ENCODE measurements around the gene OR1J1.

The OR1J1 gene, protein sequence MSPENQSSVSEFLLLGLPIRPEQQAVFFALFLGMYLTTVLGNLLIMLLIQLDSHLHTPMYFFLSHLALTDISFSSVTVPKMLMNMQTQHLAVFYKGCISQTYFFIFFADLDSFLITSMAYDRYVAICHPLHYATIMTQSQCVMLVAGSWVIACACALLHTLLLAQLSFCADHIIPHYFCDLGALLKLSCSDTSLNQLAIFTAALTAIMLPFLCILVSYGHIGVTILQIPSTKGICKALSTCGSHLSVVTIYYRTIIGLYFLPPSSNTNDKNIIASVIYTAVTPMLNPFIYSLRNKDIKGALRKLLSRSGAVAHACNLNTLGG

DNA sequence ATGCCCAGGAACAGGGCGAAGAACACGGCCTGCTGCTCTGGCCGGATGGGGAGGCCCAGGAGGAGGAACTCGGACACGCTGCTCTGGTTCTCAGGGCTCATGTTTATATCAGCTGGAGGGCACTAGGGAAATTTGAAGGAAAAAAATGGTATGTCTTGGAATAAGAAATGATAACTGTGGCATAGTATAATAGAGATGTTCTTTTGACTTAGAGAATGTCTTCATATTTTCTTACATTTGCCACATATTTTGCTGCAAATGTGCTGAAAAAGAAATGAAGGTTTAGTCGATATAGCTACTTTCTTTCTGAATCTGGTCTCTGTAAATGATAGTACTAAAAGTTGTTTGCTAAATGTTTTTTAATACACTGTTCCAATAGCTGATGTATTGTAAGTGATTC, at the start of gene OR1J1:
OR1J1 (minus strand) TSS at position 101 of the 400 bp plus-strand sequence; CDS start at position 101, 0 bp downstream.
- no peak for DNase-seq (ENCODE audit: low spot score)

GRCh38 chr9:122527193-122527592, 49.5 kb upstream of the OR1J1 start, which contains the start of gene OR1N1:
TSS of gene OR1N1 (minus strand) at chr9:122527293. CDS start at chr9:122527293, 0 bp downstream.
- DNase-seq (ENCODE audit: low spot score): no peak

DNA sequence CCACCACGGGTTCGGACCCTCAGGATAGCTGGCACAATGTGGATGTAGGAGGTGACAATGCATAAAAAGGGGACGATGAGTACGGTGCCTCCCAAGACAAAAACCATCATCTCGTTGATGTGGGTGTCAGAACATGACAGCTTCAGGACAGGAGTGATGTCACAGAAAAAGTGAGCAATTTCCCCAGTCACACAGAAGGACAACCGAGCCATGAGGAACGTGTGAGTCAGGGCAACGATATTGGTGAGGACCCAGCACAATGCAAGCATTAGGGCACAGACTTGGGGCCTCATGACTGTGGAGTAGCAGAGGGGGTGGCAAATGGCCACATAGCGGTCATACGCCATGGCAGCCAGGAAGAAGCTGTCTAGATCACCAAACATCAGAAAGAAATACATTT, 48.9 kb upstream of the OR1J1 start:
- DNase-seq (ENCODE audit: low spot score): no peak

DNA sequence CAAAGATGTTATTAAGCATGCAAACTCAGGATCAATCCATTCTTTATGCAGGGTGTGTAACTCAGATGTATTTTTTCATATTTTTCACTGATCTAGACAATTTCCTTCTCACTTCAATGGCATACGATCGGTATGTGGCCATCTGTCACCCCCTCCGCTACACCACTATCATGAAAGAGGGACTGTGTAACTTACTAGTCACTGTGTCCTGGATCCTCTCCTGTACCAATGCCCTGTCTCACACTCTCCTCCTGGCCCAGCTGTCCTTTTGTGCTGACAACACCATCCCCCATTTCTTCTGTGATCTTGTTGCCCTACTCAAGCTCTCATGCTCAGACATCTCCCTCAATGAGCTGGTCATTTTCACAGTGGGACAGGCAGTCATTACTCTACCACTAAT, 41.6 kb upstream of the OR1J1 start:
- no peak for DNase-seq (ENCODE audit: low spot score)

GRCh38 chr9:122518841-122519240, 41.1 kb upstream of the OR1J1 start, which contains the start of gene OR1J4:
TSS of gene OR1J4 (plus strand) at chr9:122519141. CDS start at chr9:122519141, 0 bp downstream.
- DNase-seq (ENCODE audit: low spot score): no peak

- no peak for DNase-seq (ENCODE audit: low spot score)
These were observed 40.5 kb upstream of the OR1J1 start for GRCh38 chr9:122518226-122518625.

- DNase-seq (ENCODE audit: low spot score): no peak
These were observed 32.8 kb upstream of the OR1J1 start, which contains the start of gene OR1J2 for GRCh38 chr9:122510502-122510901. TSS of gene OR1J2 (plus strand) at chr9:122510802. CDS start at chr9:122510802, 0 bp downstream.

DNA sequence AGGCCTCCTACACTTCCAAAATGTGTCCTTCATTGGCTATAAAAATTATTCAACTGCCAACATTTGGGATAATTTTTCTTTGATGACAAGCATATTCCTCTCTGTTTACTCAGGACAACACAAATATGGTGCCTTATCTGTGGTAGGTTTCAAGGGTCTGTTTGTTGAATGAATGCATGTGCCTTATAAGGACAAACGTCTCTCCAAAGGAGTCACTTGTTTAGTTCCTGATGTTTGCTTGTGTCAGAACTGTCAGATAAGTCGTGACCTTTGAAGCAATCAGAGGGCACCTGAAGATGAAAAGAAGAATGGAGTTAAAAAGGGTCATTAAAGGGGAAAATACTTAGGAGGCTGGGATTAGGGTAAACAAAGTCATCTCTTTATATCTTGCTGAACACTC, 29.2 kb upstream of the OR1J1 start:
- DNase-seq (ENCODE audit: low spot score): no peak

DNA sequence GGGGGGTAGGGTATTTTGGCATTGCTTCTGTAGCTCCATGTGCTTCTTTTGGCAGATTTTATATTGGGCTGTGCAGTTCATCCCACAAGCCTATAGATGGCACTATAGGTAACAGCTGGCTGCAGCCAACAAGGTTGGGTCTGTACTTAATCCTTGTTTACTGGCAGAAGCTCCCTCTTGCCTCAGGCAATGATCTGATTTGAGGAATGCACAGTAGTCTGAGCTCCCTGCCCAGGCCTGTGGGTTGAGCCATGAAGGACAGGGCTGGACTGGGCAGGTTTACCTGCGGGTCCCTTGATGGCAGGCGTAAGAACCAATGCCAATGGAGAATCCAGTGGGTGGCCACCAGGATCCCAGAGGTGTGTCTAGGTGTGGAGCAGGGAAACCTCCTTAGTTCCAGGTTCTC, 21.2 kb upstream of the OR1J1 start:
- DNase-seq (ENCODE audit: low spot score): peak; percentile 27

DNA sequence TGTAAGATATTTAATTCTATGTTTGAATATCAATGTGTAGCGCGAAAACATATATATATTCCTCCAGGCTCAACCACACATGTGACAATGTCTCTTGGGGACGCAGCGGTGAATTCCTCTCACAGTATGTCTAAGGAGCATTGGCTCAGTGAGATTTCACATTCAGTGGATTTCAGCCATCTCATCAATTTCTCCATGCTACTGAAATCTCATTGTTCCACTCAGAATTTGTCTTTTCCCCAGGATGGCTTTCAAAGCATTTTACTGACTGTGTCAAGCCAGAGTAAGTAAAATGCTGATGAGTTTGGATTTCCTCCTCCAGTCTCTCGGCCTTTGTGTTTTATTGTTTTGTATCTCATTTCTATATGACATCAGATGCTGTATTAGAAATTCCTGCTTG, 1.3 kb upstream of the OR1J1 start:
- no peak for DNase-seq (ENCODE audit: low spot score)

DNA sequence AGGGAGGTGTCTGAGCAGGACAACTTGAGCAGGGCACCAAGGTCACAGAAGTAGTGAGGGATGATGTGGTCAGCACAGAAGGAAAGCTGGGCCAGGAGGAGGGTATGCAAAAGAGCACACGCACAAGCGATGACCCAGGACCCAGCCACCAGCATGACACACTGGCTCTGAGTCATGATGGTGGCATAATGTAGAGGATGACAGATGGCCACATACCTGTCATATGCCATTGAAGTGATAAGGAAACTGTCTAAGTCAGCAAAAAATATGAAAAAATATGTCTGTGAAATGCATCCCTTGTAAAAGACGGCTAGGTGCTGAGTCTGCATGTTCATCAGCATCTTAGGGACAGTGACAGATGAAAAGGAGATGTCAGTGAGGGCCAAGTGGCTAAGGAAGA, 380 bp downstream of the OR1J1 start:
- no peak for DNase-seq (ENCODE audit: low spot score)

- DNase-seq (ENCODE audit: low spot score): no peak
These were observed 2.0 kb downstream of the OR1J1 start for GRCh38 chr9:122475717-122476116.

DNA sequence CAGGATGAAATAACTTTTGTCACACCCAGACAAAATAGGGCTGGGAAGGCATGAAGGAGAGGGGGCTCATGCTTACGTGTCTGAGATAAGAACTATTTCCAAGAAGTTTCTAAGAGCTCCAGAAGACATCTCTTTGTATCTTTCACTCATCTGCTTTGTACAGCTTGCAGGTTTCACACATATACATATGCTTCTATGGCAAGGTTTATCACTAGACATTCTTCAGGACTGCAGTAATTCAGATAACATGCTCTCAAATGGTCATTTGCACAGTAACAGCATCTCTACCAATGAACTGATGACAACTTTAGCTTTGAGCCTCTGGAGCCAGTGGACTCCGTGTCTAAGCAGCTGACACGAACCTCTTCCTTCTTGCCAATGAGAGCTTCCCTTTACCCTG, 3.2 kb downstream of the OR1J1 start:
- no peak for DNase-seq (ENCODE audit: low spot score)

- no peak for DNase-seq (ENCODE audit: low spot score)
These were observed 9.0 kb downstream of the OR1J1 start for GRCh38 chr9:122468735-122469134.

GRCh38 chr9:122466456-122466855, 11.3 kb downstream of the OR1J1 start:
- no peak for DNase-seq (ENCODE audit: low spot score)

GRCh38 chr9:122464633-122465567, 12.8 kb downstream of the OR1J1 start:
- peak; percentile 82 for DNase-seq (ENCODE audit: low spot score)

- peak; percentile 21 for DNase-seq (ENCODE audit: low spot score)
These were observed 13.7 kb downstream of the OR1J1 start for GRCh38 chr9:122463828-122464632.

- DNase-seq (ENCODE audit: low spot score): no peak
These were observed 19.9 kb downstream of the OR1J1 start for GRCh38 chr9:122457787-122458186.

DNA sequence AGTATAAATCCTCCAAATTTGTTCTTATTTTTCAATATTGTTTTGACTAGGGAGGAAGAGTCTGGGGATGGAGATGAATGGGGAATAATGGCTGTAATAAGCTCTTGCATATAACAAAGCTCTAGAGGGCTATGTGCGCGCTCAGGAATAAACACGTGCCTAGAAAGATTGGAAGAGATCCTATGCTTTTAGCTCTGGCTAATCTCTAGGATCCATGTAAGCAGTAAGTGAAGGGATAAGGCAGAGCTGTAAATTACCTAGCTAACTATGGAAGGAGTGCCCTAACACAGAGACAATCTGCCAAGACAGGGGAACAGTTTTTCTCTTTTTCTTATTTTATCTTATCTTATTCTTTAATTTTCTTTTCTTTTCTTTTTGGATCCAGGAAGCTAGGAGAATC, 21.6 kb downstream of the OR1J1 start:
- no peak for DNase-seq (ENCODE audit: low spot score)

- no peak for DNase-seq (ENCODE audit: low spot score)
These were observed 24.0 kb downstream of the OR1J1 start for GRCh38 chr9:122453677-122454135.

DNA sequence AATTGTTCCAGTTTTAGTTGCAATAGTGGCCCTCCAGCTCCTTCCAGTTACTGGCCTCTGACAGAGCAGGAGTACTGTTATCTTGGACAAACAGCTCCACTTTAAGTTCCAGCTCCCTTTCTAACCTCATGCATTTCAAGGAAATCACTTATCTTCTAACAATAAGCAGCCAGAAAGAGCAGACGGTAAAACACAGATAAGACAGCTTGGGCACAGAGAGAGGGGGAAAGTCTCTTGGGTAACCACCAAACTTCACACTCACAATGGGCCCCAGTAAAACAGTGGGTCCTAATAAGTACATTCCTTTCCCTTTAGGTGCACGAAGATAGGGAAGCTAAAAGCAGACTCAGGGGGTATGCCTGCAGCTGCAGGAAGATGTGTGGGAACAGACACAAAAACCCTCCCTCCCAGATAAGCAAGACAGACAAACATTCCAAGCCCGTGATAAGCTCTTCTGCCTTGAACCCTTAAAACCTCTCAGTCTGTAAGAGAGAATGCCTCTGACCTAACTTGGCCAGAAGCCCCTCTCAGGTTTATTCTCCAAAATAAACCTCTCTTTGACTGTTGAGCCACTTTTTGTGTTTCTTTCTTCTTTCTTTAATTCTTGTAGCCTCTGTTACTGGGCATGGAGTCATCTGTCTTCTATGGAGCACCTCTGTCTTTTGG, 30.8 kb downstream of the OR1J1 start:
- DNase-seq (ENCODE audit: low spot score): no peak

Measured in hematopoietic multipotent progenitor cell treated with erythropoietin and hydrocortisone succinate and interleukin-3 and kit ligand, for 17 days (in vitro differentiated cells).